A549 treated with ZK216348 at 1 μM for 4 hours (cell line): ENCODE measurements around the gene KRTAP6-1. TPM values are rescaled to one million over a fixed set of nuclear protein-coding genes. Genes with fewer than 3 reads are reported as not detected.

Experiments used
- total RNA-seq: library from RNA; stranded (reverse); fragments of 200-300 nt; extraction: Qiagen RNA extraction; gene quantifications from 5 replicates; pipeline ENCODE4 v1.2.3, GENCODE V29; 2022; ENCODE audit warnings: low read depth

The KRTAP6-1 gene
- not detected in 5 replicates for total RNA-seq

DNA sequence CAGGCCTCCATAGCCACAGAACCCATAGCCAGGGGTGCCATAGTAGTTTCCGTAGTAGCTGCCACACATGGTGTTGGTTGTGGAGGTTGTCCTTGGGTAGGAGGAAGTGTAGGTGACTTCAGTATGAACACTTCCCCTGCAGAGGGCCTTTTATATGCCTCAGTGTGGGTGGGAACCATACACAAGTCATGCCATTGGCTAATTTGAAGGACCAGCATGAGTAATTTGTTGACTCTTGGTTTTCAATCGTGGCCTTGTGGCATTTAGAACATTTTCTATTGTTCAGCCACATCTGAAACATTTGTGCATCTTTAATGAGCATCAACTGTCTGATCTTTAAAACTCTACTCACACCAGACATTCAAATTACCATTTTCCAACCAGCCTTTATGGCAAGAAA, at the start of gene KRTAP6-1:
KRTAP6-1 (minus strand) TSS at position 95 of the 400 bp plus-strand sequence; CDS start at position 69, 26 bp downstream.

DNA sequence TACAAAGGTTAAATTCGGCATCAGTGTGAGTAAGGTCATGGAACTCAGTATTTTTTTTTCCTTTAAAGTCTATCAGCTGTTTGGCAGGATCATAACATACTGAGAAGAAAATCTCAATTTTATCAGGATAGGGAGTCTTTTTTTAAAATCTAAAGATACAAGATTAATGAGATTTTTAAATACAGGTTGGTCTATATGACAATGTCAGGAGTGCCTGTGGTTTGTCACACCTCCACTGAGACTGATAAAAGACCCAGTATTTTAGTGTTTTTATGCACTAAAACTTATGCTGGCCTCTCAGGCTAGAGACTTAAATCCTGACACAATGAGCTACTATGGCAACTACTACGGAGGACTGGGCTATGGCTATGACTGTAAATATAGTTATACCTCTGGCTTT, 28.8 kb upstream of the KRTAP6-1 start, which contains the start of gene KRTAP20-3:
KRTAP20-3 (plus strand) TSS at position 301 of the 400 bp plus-strand sequence.

DNA sequence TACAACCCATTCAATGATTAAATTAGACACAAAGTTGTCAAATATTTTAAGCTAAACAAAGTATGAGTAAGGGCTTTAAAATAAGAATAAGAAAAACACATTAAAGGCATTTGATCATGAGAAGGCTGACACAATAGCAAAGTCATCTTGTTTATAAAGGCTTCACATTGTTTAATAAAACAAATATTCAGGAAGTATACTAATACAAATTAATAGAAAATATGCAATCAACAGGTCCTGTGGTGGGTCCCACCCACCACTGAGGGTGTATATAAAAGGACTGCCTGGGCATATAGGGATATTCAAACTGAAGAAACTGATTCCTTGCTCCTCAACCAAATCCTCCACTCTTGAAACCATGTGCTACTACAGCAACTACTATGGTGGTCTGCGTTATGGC, 21.2 kb upstream of the KRTAP6-1 start, which contains the start of gene KRTAP20-2:
KRTAP20-2 (plus strand) TSS at position 301 of the 400 bp plus-strand sequence; CDS start at position 359, 58 bp downstream.

GRCh38 chr21:30620522-30620921, 6.8 kb upstream of the KRTAP6-1 start, which contains the start of gene KRTAP20-4:
TSS of gene KRTAP20-4 (plus strand) at chr21:30620627.

GRCh38 chr21:30616125-30616524, 2.4 kb upstream of the KRTAP6-1 start, which contains the start of gene KRTAP20-1:
TSS of gene KRTAP20-1 (plus strand) at chr21:30616425. CDS start at chr21:30616455, 30 bp downstream.

DNA sequence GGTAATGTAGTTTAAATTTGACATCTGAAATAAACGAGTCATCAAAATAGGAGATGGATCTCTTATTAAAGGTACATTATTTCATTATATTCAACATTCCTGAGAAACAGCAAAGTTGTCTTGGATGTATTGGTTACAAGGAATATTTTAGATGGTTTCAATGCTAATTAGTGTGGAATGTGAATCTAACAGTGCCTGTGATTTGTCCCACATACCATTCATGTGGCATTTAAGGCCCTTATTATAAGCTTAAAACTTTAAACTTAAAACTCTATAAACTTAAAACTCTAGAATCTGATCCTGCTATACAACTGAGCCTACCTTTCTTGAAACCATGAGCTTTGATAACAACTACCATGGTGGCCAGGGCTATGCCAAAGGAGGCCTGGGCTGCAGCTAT, 12.9 kb downstream of the KRTAP6-1 start, which contains the start of gene KRTAP22-1:
KRTAP22-1 (plus strand) TSS at position 301 of the 400 bp plus-strand sequence.

GRCh38 chr21:30598802-30599201, 14.9 kb downstream of the KRTAP6-1 start, which contains the start of gene KRTAP6-2:
TSS of gene KRTAP6-2 (minus strand) at chr21:30598902. CDS start at chr21:30598874, 28 bp downstream.

DNA sequence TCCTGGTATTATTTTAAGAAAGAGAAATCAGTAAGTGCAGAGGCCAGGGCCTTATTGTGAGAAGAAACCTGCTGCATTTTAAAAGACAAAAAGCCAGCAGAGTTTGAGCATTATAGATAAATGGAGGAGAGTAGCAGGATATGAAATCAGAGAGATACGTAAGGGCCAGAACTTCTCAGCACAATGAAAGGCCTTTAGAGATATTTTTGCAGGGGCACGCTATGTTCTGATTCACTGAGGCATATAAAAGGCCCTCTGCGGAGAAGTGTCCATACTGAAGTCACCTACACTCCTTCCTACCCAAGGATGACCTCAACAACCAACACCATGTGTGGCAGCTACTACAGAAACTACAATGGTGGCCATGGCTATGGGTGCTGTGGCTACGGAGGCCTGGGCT, 21.6 kb downstream of the KRTAP6-1 start, which contains the start of gene KRTAP6-3:
KRTAP6-3 (plus strand) TSS at position 301 of the 400 bp plus-strand sequence; CDS start at position 307, 6 bp downstream.

GRCh38 chr21:30590297-30590696, 23.4 kb downstream of the KRTAP6-1 start, which contains the start of gene KRTAP22-2:
TSS of gene KRTAP22-2 (minus strand) at chr21:30590397.

Other genes with a start within 250 kb of the KRTAP6-1 start
- not detected in 5 replicates for gene KRTAP13-2, start 241.7 kb downstream of the KRTAP6-1 start, total RNA-seq
- not detected in 5 replicates for gene KRTAP13-1, start 217.9 kb downstream of the KRTAP6-1 start, total RNA-seq
- gene KRTAP13-3, start 188.0 kb downstream of the KRTAP6-1 start, total RNA-seq: not detected in 5 replicates
- gene KRTAP13-4, start 183.7 kb downstream of the KRTAP6-1 start, total RNA-seq: not detected in 5 replicates
- gene KRTAP15-1, start 173.7 kb downstream of the KRTAP6-1 start, total RNA-seq: not detected in 5 replicates
- gene KRTAP19-1, start 133.6 kb downstream of the KRTAP6-1 start, total RNA-seq: not detected in 5 replicates
- gene KRTAP19-2, start 126.5 kb downstream of the KRTAP6-1 start, total RNA-seq: not detected in 5 replicates
- gene KRTAP19-3, start 121.9 kb downstream of the KRTAP6-1 start, total RNA-seq: not detected in 5 replicates
- gene KRTAP19-4, start 116.8 kb downstream of the KRTAP6-1 start, total RNA-seq: not detected in 5 replicates
- gene KRTAP19-5, start 111.8 kb downstream of the KRTAP6-1 start, total RNA-seq: not detected in 5 replicates
- gene KRTAP19-6, start 72.1 kb downstream of the KRTAP6-1 start, total RNA-seq: not detected in 5 replicates
- not detected in 5 replicates for gene KRTAP19-7, start 52.6 kb downstream of the KRTAP6-1 start, total RNA-seq
- gene KRTAP22-2, start 23.5 kb downstream of the KRTAP6-1 start, total RNA-seq: not detected in 5 replicates
- gene KRTAP6-3, start 21.5 kb downstream of the KRTAP6-1 start, total RNA-seq: not detected in 5 replicates
- gene KRTAP6-2, start 15.0 kb downstream of the KRTAP6-1 start, total RNA-seq: not detected in 5 replicates
- not detected in 5 replicates for gene KRTAP22-1, start 12.8 kb downstream of the KRTAP6-1 start, total RNA-seq
- not detected in 5 replicates for gene KRTAP20-1, start 2.5 kb upstream of the KRTAP6-1 start, total RNA-seq
- not detected in 5 replicates for gene KRTAP20-4, start 6.7 kb upstream of the KRTAP6-1 start, total RNA-seq
- not detected in 5 replicates for gene KRTAP20-2, start 21.3 kb upstream of the KRTAP6-1 start, total RNA-seq
- gene KRTAP20-3, start 28.9 kb upstream of the KRTAP6-1 start, total RNA-seq: not detected in 5 replicates
- gene KRTAP21-3, start 104.8 kb upstream of the KRTAP6-1 start, total RNA-seq: not detected in 5 replicates
- gene KRTAP21-2, start 133.3 kb upstream of the KRTAP6-1 start, total RNA-seq: not detected in 5 replicates
- gene KRTAP21-1, start 141.5 kb upstream of the KRTAP6-1 start, total RNA-seq: not detected in 5 replicates
- not detected in 5 replicates for gene KRTAP8-1, start 199.3 kb upstream of the KRTAP6-1 start, total RNA-seq
- gene KRTAP7-1, start 215.8 kb upstream of the KRTAP6-1 start, total RNA-seq: not detected in 5 replicates